ENCODE measurements around the gene C9.
"Not testable (repeated sequence)": the region's sequence is repeated elsewhere in the genome, so short reads cannot be mapped to it uniquely, and the experiment has no call there.

Gene C9

DNA sequence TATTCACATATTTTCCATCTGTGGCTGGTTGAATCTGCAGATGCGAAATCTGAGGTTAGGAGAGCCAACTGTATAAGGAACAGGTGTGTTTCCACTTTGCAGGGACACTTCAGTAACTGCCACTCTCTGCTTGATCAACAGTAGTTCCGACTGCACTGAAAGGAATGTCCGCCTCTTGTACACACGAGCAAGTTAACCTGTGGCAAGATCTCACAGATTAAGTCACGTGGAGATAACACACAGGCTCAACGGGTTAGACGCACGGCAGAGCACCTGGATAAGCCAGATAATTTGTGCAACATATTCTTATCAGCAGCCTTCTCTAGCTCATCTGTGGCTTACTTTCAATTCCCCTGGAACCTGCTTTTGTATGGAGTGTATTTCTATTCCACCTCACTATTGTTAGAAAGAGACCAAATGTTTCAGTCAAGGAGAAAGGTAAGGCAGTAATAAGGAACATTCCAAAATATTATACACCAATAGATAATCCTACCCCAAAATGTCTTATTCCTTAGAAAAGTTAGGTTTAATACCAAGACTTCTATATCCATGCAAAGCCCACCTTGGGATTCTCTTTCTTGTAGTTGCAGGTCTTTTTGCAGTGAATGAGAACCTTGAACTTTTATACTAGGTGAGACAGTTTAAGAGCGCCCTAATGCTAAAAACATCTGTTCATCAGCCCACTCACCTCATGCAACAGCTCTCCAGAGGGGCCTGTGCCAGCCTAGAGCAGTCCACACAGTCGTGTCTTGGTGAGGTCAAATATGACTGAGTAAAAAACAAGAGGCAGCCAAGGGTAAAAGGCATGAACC lies 6.5 kb upstream of the C9 start:
- DNase-seq: peak; percentile 61 to 71

DNA sequence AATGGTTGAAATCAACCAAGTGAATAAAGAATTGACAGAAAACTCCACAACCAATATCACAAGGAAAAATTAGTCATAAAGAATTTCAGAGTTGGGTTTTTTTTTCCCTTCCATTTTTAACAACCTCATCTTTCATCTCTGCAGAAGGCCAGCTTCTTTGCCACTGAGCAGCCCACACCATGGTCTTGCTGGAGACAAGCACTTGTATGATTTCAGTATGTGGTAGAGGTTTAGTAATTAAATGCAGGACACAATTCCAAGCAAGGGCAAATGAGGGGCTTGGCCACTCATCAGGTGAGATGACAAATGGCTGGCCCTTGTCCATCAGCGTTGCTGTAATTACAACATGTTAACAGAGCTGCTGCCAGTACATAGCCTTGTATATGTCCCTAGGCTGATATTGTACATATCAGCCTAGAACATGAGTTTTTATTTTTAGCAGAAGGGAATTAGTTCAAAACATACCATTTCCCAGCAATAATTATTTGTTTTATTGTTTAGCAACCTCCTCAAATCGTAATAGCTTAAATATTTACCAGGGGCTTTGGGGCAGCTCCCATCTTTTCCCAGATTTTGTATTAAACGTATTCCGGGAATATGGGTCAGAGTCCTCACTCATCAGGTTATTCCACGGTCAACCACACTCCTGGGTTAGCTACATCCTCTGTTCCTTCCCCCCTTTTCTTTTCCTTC lies 5.0 kb upstream of the C9 start:
- DNase-seq: no peak

DNA sequence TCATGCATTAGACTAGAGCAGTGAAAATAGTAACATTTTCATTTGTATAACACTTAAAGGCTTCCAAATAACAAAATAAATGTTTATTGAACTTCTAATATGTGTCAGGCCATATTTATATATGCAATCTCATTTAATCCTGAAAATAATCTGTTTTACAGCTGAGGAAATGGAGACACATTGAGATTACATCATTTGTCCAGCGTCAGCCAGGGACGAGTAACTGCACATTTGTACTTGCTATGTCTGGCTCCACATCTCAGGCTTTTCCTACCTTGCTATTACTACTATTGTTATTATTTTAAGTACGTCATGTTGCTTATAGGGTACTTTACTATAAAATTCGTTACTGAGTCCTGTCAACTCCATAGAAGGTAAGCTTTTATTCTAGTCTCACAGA lies 3.8 kb upstream of the C9 start:
- no peak for DNase-seq

DNA sequence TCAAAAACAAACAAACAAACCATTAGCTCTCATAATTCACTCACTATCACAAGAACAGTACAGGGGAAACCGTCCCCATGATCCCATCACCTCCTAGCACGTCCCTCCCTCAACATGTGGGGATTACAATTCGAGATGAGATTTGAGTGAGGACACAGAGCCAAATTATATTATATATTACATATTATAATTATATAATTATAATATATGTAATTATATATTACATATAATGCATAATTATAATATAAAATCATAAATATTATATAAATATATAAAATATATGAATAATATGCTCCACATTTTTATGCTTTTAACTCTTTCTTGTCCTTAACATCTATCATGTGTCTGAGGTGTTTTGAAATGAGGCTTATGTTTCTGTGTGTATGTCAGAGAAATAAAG lies 3.4 kb upstream of the C9 start:
- no peak for DNase-seq

DNA sequence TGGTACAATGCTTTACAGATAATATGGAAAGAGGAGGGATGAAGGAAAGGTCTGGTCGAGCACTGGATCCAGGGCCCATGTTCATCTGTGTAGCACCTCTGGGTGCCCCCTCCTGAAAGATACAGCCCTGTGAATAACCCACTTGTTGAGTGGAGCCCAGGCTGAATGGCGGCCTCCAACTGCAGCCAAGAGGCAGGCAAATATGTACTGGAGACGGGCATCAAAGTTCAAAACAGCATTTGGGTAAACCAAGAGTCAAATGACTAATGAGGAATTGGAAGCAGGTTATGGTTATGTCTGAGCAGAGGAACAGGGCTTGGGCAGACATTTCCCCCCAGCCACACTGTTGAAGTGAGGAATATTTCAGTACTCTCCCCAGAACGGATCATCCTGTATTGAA lies 1.1 kb downstream of the C9 start:
- no peak for DNase-seq

DNA sequence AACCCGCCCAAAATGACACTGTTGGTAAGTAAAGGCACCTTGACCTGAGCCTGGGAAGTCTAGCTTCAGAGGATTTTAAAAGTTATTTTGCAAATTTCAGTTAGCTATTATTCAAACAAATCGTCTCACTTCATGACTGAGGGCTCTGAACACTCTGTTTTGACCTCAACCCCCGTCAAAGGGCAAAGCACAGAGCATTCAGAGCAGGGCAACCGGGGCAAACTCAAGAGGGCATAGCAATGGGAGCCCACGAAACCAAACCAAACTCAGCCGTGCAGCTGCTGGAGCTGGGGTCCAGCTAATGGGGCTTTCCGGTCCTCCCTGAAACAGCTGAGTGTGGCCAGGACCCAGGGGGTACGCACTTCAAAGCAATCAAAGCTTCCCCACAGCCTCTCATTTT lies 1.6 kb downstream of the C9 start:
- DNase-seq: no peak

DNA sequence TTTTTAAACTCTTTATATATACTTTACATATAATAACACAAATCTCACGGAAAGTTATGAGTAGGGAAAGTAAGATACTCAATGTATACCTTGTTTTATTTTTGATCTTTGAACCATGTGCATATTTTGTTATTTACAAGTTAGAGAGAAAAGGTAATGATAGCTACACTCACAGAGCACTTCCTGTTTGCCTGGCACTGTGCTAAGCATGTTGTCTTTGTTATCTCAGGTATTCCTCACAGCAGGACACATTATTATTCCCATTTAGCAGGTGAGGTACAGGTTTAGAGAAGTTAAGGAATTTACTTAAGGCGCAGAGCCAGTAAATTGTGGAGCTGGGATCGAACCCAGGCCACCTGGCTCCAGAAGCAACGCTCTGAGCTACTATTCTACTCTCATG lies 3.0 kb downstream of the C9 start:
- DNase-seq: no peak

DNA sequence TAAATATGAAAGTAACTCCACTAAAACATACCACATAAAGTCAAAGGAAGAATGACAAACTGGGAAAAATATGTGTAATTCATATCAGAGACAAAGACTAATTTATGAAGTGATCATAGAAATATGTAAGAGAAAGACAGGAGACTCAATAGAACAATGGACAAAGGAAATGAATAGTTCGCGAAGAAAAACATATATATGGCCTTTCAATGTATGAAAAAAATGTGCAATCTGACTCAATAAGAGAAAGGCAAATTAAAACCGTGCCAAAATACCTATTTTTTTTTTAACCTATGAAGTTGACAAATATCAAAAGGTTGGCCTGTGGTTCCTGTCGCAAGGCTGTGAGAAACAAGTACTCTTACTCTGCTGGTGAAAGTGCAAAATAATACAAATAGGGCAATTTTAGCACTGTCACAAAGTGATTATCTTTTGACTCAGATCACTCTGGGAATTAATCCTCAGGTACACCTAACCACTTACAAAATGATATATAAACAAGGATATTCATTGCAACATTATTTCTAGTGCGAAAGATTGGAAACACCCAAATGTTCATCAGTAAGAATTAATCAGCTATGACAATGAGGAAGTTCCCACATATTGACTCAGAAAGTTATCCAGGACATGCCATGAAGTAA lies 3.7 kb downstream of the C9 start:
- DNase-seq: no peak

DNA sequence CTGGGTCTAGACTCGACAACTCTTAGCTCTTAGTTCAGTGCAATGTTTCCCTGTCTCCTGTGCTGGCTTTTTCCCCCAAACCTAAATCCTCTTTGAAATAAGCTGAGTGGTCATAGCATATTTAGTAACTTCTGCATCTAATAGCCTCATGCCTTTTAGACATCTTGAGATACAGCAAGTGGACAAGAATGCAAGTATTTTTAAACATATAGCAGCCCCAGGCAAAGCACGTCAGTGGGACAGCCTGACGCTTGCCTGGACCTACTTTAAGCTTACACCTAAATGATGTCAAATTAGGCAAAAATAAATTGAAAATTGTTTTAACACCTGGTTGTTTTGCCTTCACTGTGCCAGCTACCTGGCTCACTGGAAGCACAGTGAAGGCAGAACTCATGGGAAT lies 8.0 kb downstream of the C9 start:
- DNase-seq: no peak

DNA sequence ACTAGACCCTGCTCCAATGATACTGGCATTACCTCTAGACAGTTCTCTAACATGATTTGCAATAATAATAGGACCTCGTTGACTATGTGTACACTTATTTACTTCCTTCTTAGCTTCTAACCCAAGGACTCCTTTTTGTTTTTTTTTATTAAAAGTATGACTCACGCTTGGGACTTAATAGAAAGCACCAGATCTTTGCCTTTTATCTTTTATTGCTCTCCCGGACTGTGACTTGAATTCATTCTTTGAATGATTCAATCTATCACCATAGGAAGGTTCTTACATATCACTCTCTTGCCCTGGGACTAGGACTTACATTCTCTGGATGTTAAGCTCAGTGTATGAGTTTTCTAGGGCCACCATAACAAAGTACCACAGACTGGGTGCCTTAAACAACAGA lies 9.0 kb downstream of the C9 start:
- no peak for DNase-seq

DNA sequence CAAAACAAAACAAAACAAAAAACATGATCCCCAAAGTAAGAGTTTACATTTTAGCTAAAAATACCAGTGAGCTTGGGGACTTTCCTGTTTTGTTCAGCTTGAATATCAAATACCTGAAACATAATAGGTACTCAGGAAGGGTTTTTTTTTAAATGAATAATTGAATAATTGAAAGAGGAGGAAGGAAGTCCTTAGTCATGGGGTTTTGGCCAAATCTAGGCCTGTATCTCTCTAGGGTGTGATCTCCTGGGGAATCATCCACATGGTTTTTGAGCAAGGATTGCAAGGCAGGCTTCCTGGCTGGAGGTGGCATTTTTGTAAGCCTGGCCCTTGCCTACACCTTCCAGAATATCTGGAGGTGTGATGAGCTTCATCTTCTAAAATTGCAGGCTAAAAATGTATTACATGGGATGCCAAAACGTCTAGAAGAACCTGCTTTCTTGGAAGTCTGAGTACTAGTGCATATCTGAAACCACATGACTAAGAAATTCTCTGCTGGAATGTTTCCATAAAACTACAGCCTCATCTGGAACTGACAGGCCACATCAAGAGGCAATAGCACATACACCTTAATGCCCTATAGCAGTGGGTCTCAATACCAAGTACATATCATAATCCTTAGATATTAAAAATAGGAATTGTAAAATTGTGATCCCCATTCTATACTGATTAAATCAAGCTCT lies 10.4 kb downstream of the C9 start:
- no peak for DNase-seq

DNA sequence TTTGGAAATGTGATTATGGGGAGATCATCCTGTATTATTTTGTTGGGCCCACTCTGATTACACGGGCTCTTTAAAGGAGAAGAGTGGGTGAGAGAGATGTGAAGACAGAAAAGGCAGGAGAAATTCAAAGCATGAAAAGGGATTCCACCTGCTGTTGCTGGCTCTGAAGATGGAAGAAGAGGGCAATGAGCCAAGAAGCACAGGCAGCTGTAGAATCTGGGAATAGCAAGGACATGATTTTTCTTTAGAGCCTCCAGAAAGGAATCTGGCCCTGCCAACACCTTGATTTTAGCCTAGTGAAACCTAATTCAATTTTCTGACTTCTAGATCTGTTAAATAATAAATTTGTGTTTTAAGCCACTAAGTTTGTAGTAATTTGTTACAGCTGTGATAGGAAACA lies 11.3 kb downstream of the C9 start:
- DNase-seq: no peak

DNA sequence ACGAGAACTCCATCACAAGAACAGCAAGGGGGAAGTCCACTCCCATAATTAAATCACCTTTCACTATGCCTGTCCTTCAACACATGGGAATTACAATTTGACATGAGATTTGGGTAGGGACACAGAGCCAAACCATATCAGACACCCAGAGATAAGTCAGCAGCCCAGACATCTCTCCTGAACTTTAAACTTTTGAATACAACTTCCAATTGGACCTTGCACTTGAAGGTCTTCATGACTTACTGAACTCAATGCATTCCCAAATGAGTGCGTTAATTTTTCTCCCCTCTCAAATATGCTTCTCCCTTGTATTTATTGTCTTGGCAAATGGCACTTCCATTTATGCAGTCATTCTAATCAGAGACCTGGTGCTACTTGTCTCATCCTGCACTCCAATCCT lies 12.1 kb downstream of the C9 start:
- no peak for DNase-seq

DNA sequence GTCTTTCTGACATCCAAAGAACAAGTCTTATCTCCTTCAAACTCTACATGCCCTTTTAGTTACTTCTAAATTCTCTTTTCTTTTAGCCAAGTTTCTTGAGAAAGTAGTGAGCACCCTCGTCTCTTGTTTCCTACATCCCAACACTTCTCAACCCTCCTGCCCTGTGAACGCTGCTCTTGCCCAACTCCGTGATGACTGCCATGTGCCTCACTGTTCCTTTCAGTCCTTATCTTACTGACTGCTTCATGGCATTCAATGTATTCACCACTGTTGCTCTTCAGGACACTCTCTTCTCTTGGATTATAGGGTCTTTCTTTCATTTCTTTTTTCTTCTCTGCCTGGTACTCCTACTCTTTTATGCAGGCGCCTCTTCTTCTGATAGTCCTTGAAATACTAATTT lies 14.8 kb downstream of the C9 start:
- DNase-seq: no peak

DNA sequence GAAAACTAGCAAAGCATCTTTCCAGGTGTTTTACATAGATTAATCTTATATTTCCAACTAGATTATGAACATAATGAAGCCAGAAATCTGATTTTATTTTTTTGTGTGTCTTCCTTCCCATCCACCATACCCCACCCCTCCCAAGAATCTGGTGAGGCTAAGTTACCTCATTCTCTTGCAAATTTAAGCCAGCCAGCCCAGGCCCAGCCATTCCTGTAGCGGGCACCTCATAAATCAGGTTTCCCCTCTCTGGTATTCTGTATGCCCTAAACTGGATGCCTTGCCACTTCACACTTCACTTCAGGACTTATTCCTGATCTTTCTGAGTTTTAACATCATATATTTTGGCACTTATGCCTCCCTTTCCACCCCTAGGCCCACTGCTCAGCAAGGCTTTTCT lies 21.8 kb downstream of the C9 start:
- no peak for DNase-seq

DNA sequence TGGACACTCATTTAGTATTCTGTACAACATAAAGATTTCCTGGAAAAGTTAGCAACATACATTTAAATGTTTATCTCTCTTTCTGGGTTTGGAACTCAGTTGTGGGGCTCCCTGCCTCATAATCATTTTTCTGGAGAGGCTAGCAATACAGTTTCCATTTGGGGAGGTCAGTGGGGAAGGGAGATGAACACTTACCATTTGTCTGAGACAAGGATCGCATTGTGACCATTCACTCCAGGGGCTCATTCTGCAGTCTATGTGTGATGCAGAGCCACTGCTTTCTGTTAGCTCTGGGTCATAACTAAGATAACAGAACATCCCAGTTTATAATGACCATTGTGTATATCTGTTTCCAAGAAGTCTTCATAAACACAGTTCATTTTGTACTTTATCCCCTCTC lies 22.4 kb downstream of the C9 start:
- DNase-seq: no peak

DNA sequence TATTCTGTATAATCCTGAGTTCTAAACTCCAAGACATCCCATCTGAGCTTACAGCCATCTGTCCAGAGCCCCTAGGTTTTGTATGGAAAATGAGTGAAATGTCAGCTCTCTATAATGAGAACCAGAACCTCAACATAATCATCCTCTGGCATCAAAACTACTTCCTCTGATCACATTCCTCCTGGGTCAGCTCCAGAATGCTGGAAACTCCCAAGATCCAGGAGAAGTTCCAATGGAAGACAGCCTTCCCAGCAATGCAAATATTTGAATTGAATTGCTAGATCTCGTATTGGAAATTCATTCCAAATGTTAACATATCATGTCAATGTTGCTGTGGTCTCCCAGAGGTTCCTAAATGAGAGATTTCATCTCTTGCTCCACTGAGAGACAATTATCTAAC lies 23.8 kb downstream of the C9 start:
- no peak for DNase-seq

DNA sequence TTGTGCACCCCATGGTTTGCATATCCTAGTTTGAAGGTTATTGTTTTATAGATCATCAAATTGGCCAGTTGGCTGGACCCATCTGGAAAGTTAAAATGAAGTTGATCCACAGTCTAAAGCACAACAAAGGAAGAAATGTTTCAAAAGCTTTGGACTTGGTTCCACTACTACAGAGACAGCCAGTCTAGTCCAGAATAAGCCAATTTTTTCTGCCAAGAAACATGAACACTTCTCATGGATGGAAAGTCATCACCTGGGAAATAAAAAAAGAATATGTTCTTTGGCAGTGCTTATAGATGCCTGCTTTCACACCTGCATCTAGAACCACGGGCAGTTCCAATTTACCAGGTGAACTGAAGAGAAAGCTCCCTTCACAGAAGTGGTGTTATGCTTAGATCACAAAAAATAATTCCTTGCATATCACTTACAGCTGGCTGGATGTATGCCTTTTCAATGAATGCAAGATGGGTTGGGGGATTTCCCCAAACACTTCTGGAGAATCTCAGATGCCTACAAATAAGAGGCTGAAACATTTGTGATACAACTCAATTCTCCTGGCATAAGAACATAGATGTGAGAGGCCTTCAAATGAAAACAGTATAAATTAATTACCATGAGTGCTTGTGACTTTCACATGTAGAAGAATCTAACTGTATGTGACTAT lies 26.9 kb downstream of the C9 start:
- DNase-seq: no peak

DNA sequence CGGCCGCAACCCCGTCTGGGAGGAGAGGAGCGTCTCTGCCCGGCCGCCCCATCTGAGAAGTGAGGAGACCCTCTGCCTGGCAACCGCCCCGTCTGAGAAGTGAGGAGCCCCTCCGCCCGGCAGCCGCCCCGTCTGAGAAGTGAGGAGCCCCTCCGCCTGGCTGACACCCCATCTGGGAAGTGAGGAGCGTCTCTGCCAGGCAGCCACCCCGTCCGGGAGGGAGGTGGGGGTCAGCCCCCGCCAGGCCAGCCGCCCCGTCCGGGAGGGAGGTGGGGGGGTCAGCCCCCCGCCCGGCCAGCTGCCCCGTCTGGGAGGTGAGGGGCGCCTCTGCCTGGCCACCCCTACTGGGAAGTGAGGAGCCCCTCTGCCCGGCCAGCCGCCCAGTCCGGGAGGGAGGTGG lies 30.0 kb downstream of the C9 start:
- not testable (repeated sequence) for DNase-seq

DNA sequence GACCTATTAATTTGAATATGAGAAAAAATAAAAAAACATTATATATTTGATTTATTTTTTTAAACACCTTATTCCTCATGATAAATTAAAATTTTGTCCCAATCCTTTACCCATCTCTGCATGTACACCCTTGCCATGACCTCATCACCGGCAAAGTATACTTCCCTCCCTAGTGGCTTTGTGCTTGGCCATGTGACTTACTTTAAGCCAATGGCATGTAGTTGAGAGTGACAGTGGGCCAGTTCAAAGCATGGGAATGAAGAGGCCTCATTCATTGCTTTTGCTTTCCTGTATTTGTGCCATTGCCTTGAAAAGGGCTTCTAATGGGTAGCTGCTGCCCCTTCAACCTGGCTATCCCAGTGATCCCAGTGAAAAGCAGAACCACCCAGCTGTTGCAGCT lies 31.2 kb downstream of the C9 start:
- DNase-seq: no peak

DNA sequence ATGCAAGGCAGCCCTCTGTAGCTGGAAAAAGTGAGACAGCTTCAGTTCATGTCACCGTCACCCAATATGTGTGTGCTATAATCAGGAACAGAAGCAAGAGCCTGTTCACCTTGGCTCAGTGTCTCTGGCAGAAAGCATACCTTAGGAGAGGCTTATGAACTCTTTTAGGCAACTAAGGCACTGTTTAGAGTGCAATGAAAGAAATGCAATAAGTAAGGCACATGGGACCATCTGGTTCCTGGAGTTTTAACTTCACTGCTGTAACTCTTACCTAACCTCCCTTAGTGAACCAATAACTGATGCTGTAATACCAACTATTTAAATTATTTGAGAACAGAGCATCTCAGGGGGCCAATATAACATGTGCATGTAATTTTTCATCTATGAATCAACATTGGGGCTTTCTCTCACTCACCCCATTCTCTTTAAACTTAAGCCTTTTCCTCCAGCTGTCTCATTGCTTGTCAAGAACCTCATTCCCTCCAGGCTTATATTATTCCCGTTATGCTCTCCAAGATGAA lies 32.4 kb downstream of the C9 start:
- DNase-seq: no peak

DNA sequence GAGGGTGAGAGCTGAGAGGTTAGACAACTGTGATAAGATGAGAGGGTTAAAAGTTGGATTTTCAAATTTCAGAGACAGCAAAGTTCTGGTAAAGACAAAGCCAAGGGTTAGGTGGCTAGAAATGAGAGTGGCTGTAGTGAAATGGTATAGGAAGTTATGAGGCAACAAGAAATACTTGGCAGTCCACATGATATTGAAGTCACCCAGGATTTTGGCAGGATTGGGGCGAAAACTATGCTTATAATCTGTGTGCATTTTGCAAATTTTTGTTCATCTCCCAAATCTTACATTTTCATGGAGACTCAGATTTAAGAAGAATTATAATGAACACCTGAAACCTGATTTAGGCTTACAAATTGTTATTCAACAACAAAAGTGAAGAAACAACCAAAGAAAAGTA lies 35.6 kb downstream of the C9 start:
- no peak for DNase-seq

DNA sequence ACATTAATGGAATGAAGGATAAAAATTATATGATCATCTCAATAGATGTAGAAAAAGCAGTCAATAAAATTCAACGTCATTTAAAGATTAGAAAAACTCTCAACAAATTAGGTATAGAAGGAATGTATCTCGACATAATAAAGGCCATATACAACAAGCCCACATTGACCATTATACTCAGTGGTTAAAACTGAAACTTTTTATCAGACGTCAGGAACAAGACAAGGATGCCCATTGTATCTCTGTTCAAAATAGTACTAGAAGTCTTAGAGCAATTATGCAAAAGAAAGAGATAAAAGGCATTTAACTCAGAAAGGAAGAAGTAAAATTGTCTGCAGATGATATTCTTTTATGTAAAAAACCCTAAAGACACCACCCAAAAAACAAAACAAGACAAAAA lies 40.8 kb downstream of the C9 start:
- no peak for DNase-seq
